H1 (cell line): ENCODE results near the gene UBE3B. TPM values are rescaled to one million over a fixed set of nuclear protein-coding genes. Genes with fewer than 3 reads are reported as not detected.

Experiments
- CTCF ChIA-PET: fragments of 300-600 bp; sonication (Branson Sonifier 250); formaldehyde crosslinking; loops from one replicate; lab custom pipeline; 2021; ENCODE audit not compliant: partially characterized antibody; lab: Charles Lee
- POLR2A ChIA-PET: fragments of 300-600 bp; sonication (Branson Sonifier 250); formaldehyde crosslinking; loops from one replicate; lab custom pipeline; 2021; ENCODE audit warnings: inconsistent platforms; ENCODE audit not compliant: partially characterized antibody; lab: Charles Lee
- DNase-seq, 2 experiments: peaks; one replicate each; pipeline versions ENCODE4 v3.0.0 to v3.0.0-alpha.2; 2010 to 2022; ENCODE audit warnings: low spot score in 2 of 2, low read depth in 1 of 2, mixed read lengths in 1 of 2
- FAIRE-seq: peaks from 2 replicates; lab custom pipeline; 2011; peaks lifted over from hg19 to GRCh38; lab: Jason Lieb, UNC
- H2AFZ ChIP-seq: 2 replicates; pipeline ENCODE4 v1.8.1; 2012; ENCODE audit warnings: low read length, inconsistent platforms
- H2AK5ac ChIP-seq: 2 replicates; pipeline ENCODE4 v1.6.1; 2013; ENCODE audit warnings: low read depth, low read length
- H2BK120ac ChIP-seq: replicated peaks from 2 replicates; pipeline ENCODE3; 2013; ENCODE audit warnings: low read depth, low read length, inconsistent platforms
- H2BK12ac ChIP-seq: 2 replicates; pipeline ENCODE4 v1.6.1; 2013; ENCODE audit warnings: low read depth, low read length
- H2BK15ac ChIP-seq: 2 replicates; pipeline ENCODE4 v1.6.1; 2013; ENCODE audit warnings: low read length
- H2BK20ac ChIP-seq: 2 replicates; pipeline ENCODE4 v1.6.1; 2013; ENCODE audit warnings: low read length
- H2BK5ac ChIP-seq: 2 replicates; pipeline ENCODE4 v1.6.1; 2013; ENCODE audit warnings: low read depth, low read length
- H3K14ac ChIP-seq: 2 replicates; pipeline ENCODE4 v1.6.1; 2013; ENCODE audit warnings: inconsistent platforms; ENCODE audit not compliant: insufficient read length
- H3K18ac ChIP-seq: 2 replicates; pipeline ENCODE4 v1.6.1; 2013; ENCODE audit warnings: low read length; ENCODE audit errors: extremely low read depth
- H3K23ac ChIP-seq: 2 replicates; pipeline ENCODE4 v1.6.1; 2013; ENCODE audit warnings: inconsistent platforms; ENCODE audit not compliant: insufficient read length
- H3K23me2 ChIP-seq: 2 replicates; pipeline ENCODE4 v1.6.1; 2013; ENCODE audit warnings: low read depth, low read length
- H3K27ac ChIP-seq: 2 replicates; pipeline ENCODE4 v1.6.1; 2011; ENCODE audit warnings: low read depth, low read length, inconsistent platforms
- H3K27me3 ChIP-seq, 4 experiments: replicated peaks in 1 of 4; 1 replicate in 1 of 4; 2 replicates in 3 of 4; pipeline versions ENCODE4 v1.6.1 to v1.8.1; 2011 to 2013; ENCODE audit warnings: low read length in 3 of 4, mild to moderate bottlenecking in 3 of 4, inconsistent platforms in 2 of 4, mixed read lengths in 2 of 4, moderate library complexity in 1 of 4; ENCODE audit not compliant: control insufficient read depth in 3 of 4, insufficient read depth in 3 of 4; ENCODE audit errors: extremely low read depth in 1 of 4
- H3K36me3 ChIP-seq, 4 experiments: 2 replicates each; pipeline versions ENCODE4 v1.6.1 to v1.8.1; 2011 to 2013; ENCODE audit warnings: mild to moderate bottlenecking in 4 of 4, low read length in 3 of 4, moderate library complexity in 2 of 4, control low read depth in 1 of 4, inconsistent platforms in 1 of 4; ENCODE audit not compliant: insufficient read depth in 4 of 4, control insufficient read depth in 2 of 4
- H3K4ac ChIP-seq: replicated peaks from 2 replicates; pipeline ENCODE3; 2013; ENCODE audit warnings: low read length, low read depth, mixed read lengths, inconsistent platforms; ENCODE audit not compliant: insufficient read length
- H3K4me1 ChIP-seq, 4 experiments: replicated peaks in 1 of 4; 1 replicate in 1 of 4; 2 replicates in 3 of 4; pipeline versions ENCODE4 v1.6.1 to v1.8.1; 2011 to 2013; ENCODE audit warnings: low read length in 3 of 4, inconsistent platforms in 2 of 4, mixed read lengths in 1 of 4; ENCODE audit not compliant: insufficient read depth in 4 of 4, control insufficient read depth in 3 of 4
- H3K4me2 ChIP-seq, 2 experiments: 2 replicates each; pipeline versions ENCODE4 v1.6.1 to v1.8.1; 2011 to 2013; ENCODE audit warnings: low read depth in 2 of 2, low read length in 2 of 2, control low read depth in 1 of 2, inconsistent platforms in 1 of 2, mild to moderate bottlenecking in 1 of 2; ENCODE audit not compliant: insufficient read depth in 1 of 2
- H3K4me3 ChIP-seq, 4 experiments: fragments of 200-600, 300-600 bp in 1 of 4; sonication (generic), shearing (Covaris generic), sonication (Bioruptor Twin) in 1 of 4; 2 replicates each; pipeline versions ENCODE4 v1.5.1 to v1.8.1; 2011 to 2016; ENCODE audit warnings: low read length in 4 of 4, low read depth in 3 of 4, control low read depth in 2 of 4, inconsistent platforms in 2 of 4, mild to moderate bottlenecking in 2 of 4, mixed read lengths in 1 of 4, moderate library complexity in 1 of 4; ENCODE audit not compliant: insufficient read depth in 2 of 4; ENCODE audit errors: extremely low read depth in 1 of 4
- H3K56ac ChIP-seq: replicated peaks from 2 replicates; pipeline ENCODE3; 2013; ENCODE audit warnings: low read depth, mild to moderate bottlenecking, mixed read lengths, low read length, inconsistent platforms; ENCODE audit not compliant: insufficient read length
- H3K79me1 ChIP-seq: 2 replicates; pipeline ENCODE4 v1.6.1; 2013; ENCODE audit warnings: low read depth, low read length, control low read depth
- H3K79me2 ChIP-seq, 2 experiments: 2 replicates each; pipeline versions ENCODE4 v1.6.1 to v1.8.1; 2012 to 2013; ENCODE audit warnings: low read length in 2 of 2, mild to moderate bottlenecking in 2 of 2, inconsistent platforms in 1 of 2; ENCODE audit not compliant: insufficient read depth in 2 of 2, control insufficient read depth in 1 of 2
- H3K9ac ChIP-seq, 4 experiments: replicated peaks in 1 of 4; 1 replicate in 1 of 4; 2 replicates in 3 of 4; pipeline versions ENCODE4 v1.6.1 to v1.8.1; 2011 to 2013; ENCODE audit warnings: low read depth in 3 of 4, low read length in 3 of 4, control low read depth in 2 of 4, mild to moderate bottlenecking in 2 of 4, moderate library complexity in 2 of 4, inconsistent platforms in 1 of 4; ENCODE audit errors: extremely low read depth in 1 of 4
- H3K9me3 ChIP-seq, 2 experiments: 2 replicates each; pipeline versions ENCODE4 v1.6.1 to v1.8.1; 2012 to 2013; ENCODE audit warnings: mild to moderate bottlenecking in 2 of 2, moderate library complexity in 2 of 2, control low read depth in 1 of 2, inconsistent platforms in 1 of 2, low read depth in 1 of 2, low read length in 1 of 2, mixed read lengths in 1 of 2; ENCODE audit not compliant: insufficient read depth in 2 of 2
- H4K20me1 ChIP-seq, 2 experiments: replicated peaks in 1 of 2; 2 replicates each; pipeline versions ENCODE3 to v1.8.1; 2011 to 2013; ENCODE audit warnings: inconsistent platforms in 2 of 2, low read length in 2 of 2, mild to moderate bottlenecking in 1 of 2; ENCODE audit not compliant: insufficient read depth in 2 of 2, control insufficient read depth in 1 of 2
- H4K5ac ChIP-seq: 2 replicates; pipeline ENCODE4 v1.6.1; 2013; ENCODE audit warnings: low read length, low read depth, mixed read lengths, inconsistent platforms; ENCODE audit not compliant: insufficient read length
- H4K8ac ChIP-seq: 2 replicates; pipeline ENCODE4 v1.8.0; 2013; ENCODE audit warnings: mild to moderate bottlenecking, moderate library complexity, low read length, inconsistent platforms; ENCODE audit not compliant: insufficient read depth; ENCODE audit errors: extremely low read depth
- H4K91ac ChIP-seq: replicated peaks from 2 replicates; pipeline ENCODE3; 2013; ENCODE audit warnings: low read length, mixed read lengths, inconsistent platforms; ENCODE audit not compliant: insufficient read length
- CHD2 ChIP-seq: IDR thresholded peaks from 2 replicates; pipeline ENCODE4 v1.6.1; 2012; ENCODE audit warnings: low read length, improper control_type of control experiment
- EGR1 ChIP-seq: IDR thresholded peaks from 2 replicates; pipeline ENCODE4 v1.6.1; 2011; ENCODE audit warnings: low read depth, low read length, borderline replicate concordance
- EZH2 ChIP-seq: fragments of 200-600 bp; sonication (generic); IDR thresholded peaks from 2 replicates; pipeline ENCODE4 v1.7.1; 2012; ENCODE audit warnings: low read depth, mild to moderate bottlenecking, moderate library complexity, low read length, inconsistent platforms; ENCODE audit not compliant: severe bottlenecking
- NANOG ChIP-seq: IDR thresholded peaks from 2 replicates; pipeline ENCODE4 v1.6.1; 2011; ENCODE audit warnings: low read length, low read depth, mild to moderate bottlenecking, inconsistent platforms; ENCODE audit not compliant: insufficient read depth, poor library complexity, severe bottlenecking
- NRF1 ChIP-seq: IDR thresholded peaks from 2 replicates; pipeline ENCODE4 v1.6.1; 2011; ENCODE audit warnings: mild to moderate bottlenecking, low read depth, low read length, improper control_type of control experiment
- SIRT6 ChIP-seq: IDR thresholded peaks from one replicate; pipeline ENCODE4 v1.7.1; 2012; ENCODE audit warnings: low read length, inconsistent platforms
- SP2 ChIP-seq: IDR thresholded peaks from 2 replicates; pipeline ENCODE4 v1.6.1; 2012; ENCODE audit warnings: mild to moderate bottlenecking, low read length, inconsistent platforms
- SRF ChIP-seq: IDR thresholded peaks from 2 replicates; pipeline ENCODE4 v1.6.1; 2011; ENCODE audit warnings: mild to moderate bottlenecking, low read depth, low read length, moderate library complexity
- TCF12 ChIP-seq: IDR thresholded peaks from 2 replicates; pipeline ENCODE4 v1.6.1; 2011; ENCODE audit warnings: low read depth, mild to moderate bottlenecking, low read length
- YY1 ChIP-seq: IDR thresholded peaks from 2 replicates; pipeline ENCODE4 v1.6.1; 2011; ENCODE audit warnings: low read depth, mild to moderate bottlenecking, low read length
- WGBS, 2 experiments: shearing (Covaris generic) in 1 of 2; methylation state at CpG; one replicate each; pipeline versions ENCODE4 v1.1.6 to v1.1.7; 2013 to 2015; ENCODE audit warnings: low lambda C conversion rate in 2 of 2, mixed read lengths in 2 of 2, inconsistent platforms in 1 of 2, low coverage in 1 of 2, missing lambda C conversion rate in 1 of 2; ENCODE audit not compliant: insufficient replicate concordance in 2 of 2, insufficient coverage in 1 of 2, insufficient read length in 1 of 2; ENCODE audit errors: extremely low coverage in 1 of 2, missing lambda C conversion rate in 1 of 2; 5-methylcytosine and 5-hydroxymethylcytosine counted together
- polyA plus RNA-seq, 7 experiments: library from polyadenylated mRNA; depleted of rRNA in 3 of 7; stranded (reverse) in 5 of 7; unstranded in 2 of 7; fragments of >200 nt in 5 of 7; fragments of 200-250 nt in 2 of 7; gene quantifications; 1 replicate in 5 of 7; 2 replicates in 1 of 7; 4 replicates in 1 of 7; pipeline versions ENCODE4 v1.2.1 to v1.2.3, GENCODE V29; 2011 to 2013; ENCODE audit warnings: missing spikeins in 2 of 7, mixed read lengths in 2 of 7
- total RNA-seq: library from RNA; stranded (reverse); fragmentation: NEBNext Ultra II Directional; extraction: Animal tissue kit (Norgen Biotek cat#: 25700); gene quantifications from 2 replicates; pipeline ENCODE4 v1.2.1, GENCODE V29; 2021
- TF ChIP-seq, protein P1 (sequence below): IDR thresholded peaks from 2 replicates; pipeline ENCODE4 v1.6.1; 2012; ENCODE audit warnings: low read length, inconsistent platforms
- TF ChIP-seq, protein P2 (sequence below): IDR thresholded peaks from 2 replicates; pipeline ENCODE4 v1.6.1; 2012; ENCODE audit warnings: inconsistent platforms

The UBE3B gene
- total and polyA plus RNA-seq, 2 of the 8 experiments (the other 6 are each of a cell fraction or from before 2014, with no cell fraction given) = 14.0 to 21.1 TPM

- Histone ChIP-seq H3K56ac (no peak overlapping the region), H3K27me3 (no peaks in the 10 kb centered on the region), H3K14ac (no peak overlapping the region), H3K79me2 (no peaks in the 10 kb centered on the region), H3K4me2 (no peak overlapping the region), H3K36me3 (no peaks in the 10 kb centered on the region; a peak in 1 of 8 replicates), H4K5ac (no peak overlapping the region), H3K18ac (no peak overlapping the region), H3K9me3 (no peaks in the 10 kb centered on the region), H3K4me3 (no peak overlapping the region), H2BK120ac (no peak overlapping the region), H2BK5ac (no peak overlapping the region), H2BK15ac (no peak overlapping the region), H3K79me1 (no peaks in the 10 kb centered on the region), H2BK20ac (no peak overlapping the region), H3K9ac (no peak overlapping the region), H3K27ac (no peak overlapping the region), H2BK12ac (no peak overlapping the region), H3K23ac (no peak overlapping the region), H4K8ac (no peak overlapping the region), H3K4ac (no peak overlapping the region), H3K4me1 (no peaks in the 10 kb centered on the region), H2AK5ac (no peak overlapping the region), H4K20me1 (peaks cover 0 to 2% of the 10 kb centered on the region in 2 experiments), H4K91ac (no peak overlapping the region), H3K23me2 (no peaks in the 10 kb centered on the region), H2AFZ (no peak overlapping the region)
- ChIA-PET POLR2A (interaction anchor here (1.1 to 1.2 kb wide), 3 partner anchors 9 to 25 kb away, joined by 3 to 5 read pairs (median 3); no protein-coding TSS in a partner anchor), CTCF (interaction anchor here (1.0 to 5.7 kb wide), 2 partner anchors 9 to 24 kb away, joined by 3 to 47 read pairs; no protein-coding TSS in a partner anchor)
- FAIRE-seq (no peak), DNase-seq (no peak)
- WGBS, 2 experiments = 89% methylated on average over 6 of the region's 6 CpGs; no CpG with 5 or more reads in 1 of the 2 experiments
- TF ChIP-seq SP2 (no peak), CHD2 (no peak), SRF (no peak), EGR1 (no peak), NANOG (no peak), NRF1 (no peak), EZH2 (no peak), TCF12 (no peak), YY1 (no peak), SIRT6 (no peak)
- TF ChIP-seq, protein P1, sequence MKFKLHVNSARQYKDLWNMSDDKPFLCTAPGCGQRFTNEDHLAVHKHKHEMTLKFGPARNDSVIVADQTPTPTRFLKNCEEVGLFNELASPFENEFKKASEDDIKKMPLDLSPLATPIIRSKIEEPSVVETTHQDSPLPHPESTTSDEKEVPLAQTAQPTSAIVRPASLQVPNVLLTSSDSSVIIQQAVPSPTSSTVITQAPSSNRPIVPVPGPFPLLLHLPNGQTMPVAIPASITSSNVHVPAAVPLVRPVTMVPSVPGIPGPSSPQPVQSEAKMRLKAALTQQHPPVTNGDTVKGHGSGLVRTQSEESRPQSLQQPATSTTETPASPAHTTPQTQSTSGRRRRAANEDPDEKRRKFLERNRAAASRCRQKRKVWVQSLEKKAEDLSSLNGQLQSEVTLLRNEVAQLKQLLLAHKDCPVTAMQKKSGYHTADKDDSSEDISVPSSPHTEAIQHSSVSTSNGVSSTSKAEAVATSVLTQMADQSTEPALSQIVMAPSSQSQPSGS = no peak
- TF ChIP-seq, protein P2, sequence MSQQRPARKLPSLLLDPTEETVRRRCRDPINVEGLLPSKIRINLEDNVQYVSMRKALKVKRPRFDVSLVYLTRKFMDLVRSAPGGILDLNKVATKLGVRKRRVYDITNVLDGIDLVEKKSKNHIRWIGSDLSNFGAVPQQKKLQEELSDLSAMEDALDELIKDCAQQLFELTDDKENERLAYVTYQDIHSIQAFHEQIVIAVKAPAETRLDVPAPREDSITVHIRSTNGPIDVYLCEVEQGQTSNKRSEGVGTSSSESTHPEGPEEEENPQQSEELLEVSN = no peak
Observed at GRCh38 chr12:109542876-109543275, 65.4 kb downstream of the UBE3B start.
